Measurements from ENCODE around the gene RHOT1.

- TF ChIP-seq, protein P1, sequence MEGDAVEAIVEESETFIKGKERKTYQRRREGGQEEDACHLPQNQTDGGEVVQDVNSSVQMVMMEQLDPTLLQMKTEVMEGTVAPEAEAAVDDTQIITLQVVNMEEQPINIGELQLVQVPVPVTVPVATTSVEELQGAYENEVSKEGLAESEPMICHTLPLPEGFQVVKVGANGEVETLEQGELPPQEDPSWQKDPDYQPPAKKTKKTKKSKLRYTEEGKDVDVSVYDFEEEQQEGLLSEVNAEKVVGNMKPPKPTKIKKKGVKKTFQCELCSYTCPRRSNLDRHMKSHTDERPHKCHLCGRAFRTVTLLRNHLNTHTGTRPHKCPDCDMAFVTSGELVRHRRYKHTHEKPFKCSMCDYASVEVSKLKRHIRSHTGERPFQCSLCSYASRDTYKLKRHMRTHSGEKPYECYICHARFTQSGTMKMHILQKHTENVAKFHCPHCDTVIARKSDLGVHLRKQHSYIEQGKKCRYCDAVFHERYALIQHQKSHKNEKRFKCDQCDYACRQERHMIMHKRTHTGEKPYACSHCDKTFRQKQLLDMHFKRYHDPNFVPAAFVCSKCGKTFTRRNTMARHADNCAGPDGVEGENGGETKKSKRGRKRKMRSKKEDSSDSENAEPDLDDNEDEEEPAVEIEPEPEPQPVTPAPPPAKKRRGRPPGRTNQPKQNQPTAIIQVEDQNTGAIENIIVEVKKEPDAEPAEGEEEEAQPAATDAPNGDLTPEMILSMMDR (conservative IDR thresholded peaks at IDR 0.05; ENCODE audit: low read depth, low read length) = no peak
- TF ChIP-seq EZH2 (IDR thresholded peaks at IDR 0.05; ENCODE audit: low read length, unreplicated experiment) (no peak), EZH2phosphoT487 (IDR thresholded peaks at IDR 0.05; ENCODE audit: borderline replicate concordance, low read length) (no peak)
Measured at GRCh38 chr17:32258383-32259140, 116.3 kb downstream of the RHOT1 start.
